WERI-Rb-1 (cell line): ENCODE data around the gene MAPK8IP3.

ENCODE experiments used
- DNase-seq: peaks from one replicate; pipeline ENCODE4 v3.0.0-alpha.2; 2020
- H3K27ac ChIP-seq: fragments of 250-450 bp; sonication (Bioruptor Pico); 2 replicates; pipeline ENCODE4 v1.5.1; 2020; ENCODE audit warnings: mild to moderate bottlenecking, moderate library complexity
- H3K27me3 ChIP-seq: fragments of 250-450 bp; sonication (Bioruptor Pico); 2 replicates; pipeline ENCODE4 v1.5.1; 2021; ENCODE audit warnings: mild to moderate bottlenecking, low read depth, moderate library complexity; ENCODE audit not compliant: insufficient read depth, severe bottlenecking
- H3K36me3 ChIP-seq: fragments of 250-450 bp; sonication (Bioruptor Pico); 2 replicates; pipeline ENCODE4 v1.5.1; 2020; ENCODE audit warnings: mild to moderate bottlenecking, moderate library complexity
- H3K4me3 ChIP-seq: 2 replicates; pipeline ENCODE4 v1.5.1; 2011; ENCODE audit warnings: low read depth, mild to moderate bottlenecking, control low read depth, low read length
- H3K9me3 ChIP-seq: fragments of 250-450 bp; sonication (Bioruptor Pico); 2 replicates; pipeline ENCODE4 v1.5.1; 2021; ENCODE audit warnings: mild to moderate bottlenecking, moderate library complexity; ENCODE audit not compliant: severe bottlenecking
- CTCF ChIP-seq: IDR thresholded peaks from 2 replicates; pipeline ENCODE4 v1.5.1; 2011; ENCODE audit warnings: low read depth, mild to moderate bottlenecking, control low read depth, inconsistent platforms, low read length

MAPK8IP3 gene

GRCh38 chr16:1779234-1779701, 73.3 kb downstream of the MAPK8IP3 start:
- H3K27me3 ChIP-seq, result no peaks in the 10 kb centered on the region
- no peaks in the 10 kb centered on the region for H3K9me3 ChIP-seq
- peaks cover 63% of the 10 kb centered on the region for H3K36me3 ChIP-seq
- no peak for DNase-seq
- no peak for TF ChIP-seq CTCF
- H3K4me3 ChIP-seq, result no peak overlapping the region
- 0 out of 2 replicates have a peak overlapping the region, but pooled peaks have one; percentile 9 for H3K27ac ChIP-seq

- H3K4me3 ChIP-seq, result no peak overlapping the region
Measured at GRCh38 chr16:1779741-1780676, 74.0 kb downstream of the MAPK8IP3 start.

GRCh38 chr16:1780677-1781072, 74.7 kb downstream of the MAPK8IP3 start:
- Histone ChIP-seq H3K4me3 (no peak overlapping the region), H3K9me3 (no peaks in the 10 kb centered on the region), H3K27ac (no peak overlapping the region), H3K27me3 (no peaks in the 10 kb centered on the region), H3K36me3 (peaks cover 66% of the 10 kb centered on the region)
- TF ChIP-seq CTCF, result no peak
- DNase-seq, result no peak

More at GRCh38 chr16:1779741-1780676, 74.0 kb downstream of the MAPK8IP3 start:
- TF ChIP-seq CTCF, result no peak
- Histone ChIP-seq H3K9me3 (no peaks in the 10 kb centered on the region), H3K27me3 (no peaks in the 10 kb centered on the region), H3K36me3 (peaks cover 68% of the 10 kb centered on the region), H3K27ac (0 out of 2 replicates have a peak overlapping the region, but pooled peaks have one; percentile 9)
- no peak for DNase-seq

GRCh38 chr16:1781254-1781653, 75.3 kb downstream of the MAPK8IP3 start:
- no peaks in the 10 kb centered on the region for H3K9me3 ChIP-seq
- H3K27me3 ChIP-seq, result no peaks in the 10 kb centered on the region
- peak overlapping the region; percentile 74 for H3K4me3 ChIP-seq
- no peak for TF ChIP-seq CTCF
- peaks cover 65% of the 10 kb centered on the region for H3K36me3 ChIP-seq
- peak; percentile 6 for DNase-seq
- H3K27ac ChIP-seq, result no peak overlapping the region; the same call in 1 of the 2 replicates

- DNase-seq, result no peak
- H3K4me3 ChIP-seq, result peak overlapping the region; percentile 74
- H3K36me3 ChIP-seq, result peaks cover 64% of the 10 kb centered on the region
- no peaks in the 10 kb centered on the region for H3K27me3 ChIP-seq
- peak overlapping the region; percentile 75 for H3K27ac ChIP-seq
- no peak for TF ChIP-seq CTCF
- H3K9me3 ChIP-seq, result no peaks in the 10 kb centered on the region
Measured at GRCh38 chr16:1781758-1782407, 75.9 kb downstream of the MAPK8IP3 start.
